K562 (cell line): ENCODE results near the gene TMC6. TPM values are rescaled to one million over a fixed set of nuclear protein-coding genes. Genes with fewer than 3 reads are reported as not detected.
A peak's percentile ranks its signal among the peaks of the same experiment; 100 is the strongest.

Experiments
- ATAC-seq: fragments of 200-7000 bp; cut with Tn5 transposase; 3 replicates; pipeline ENCODE4 v1.9.1; 2020; ENCODE audit warnings: moderate library complexity
- BruUV-seq: library from RNA; stranded (reverse); fragments of 400-500 nt; replicated peaks from 2 replicates; lab custom pipeline; 2021; lab: Mats Ljungman, UMichigan
- CTCF ChIA-PET: fragments of 300-600 bp; formaldehyde crosslinking; extraction: SDS; loops from one replicate; lab custom pipeline; 2021; ENCODE audit warnings: low intra/inter-chr PET ratio; lab: Yijun Ruan, JAX
- POLR2A ChIA-PET: fragments of 300-600, 350-650 bp; sonication (Branson Sonifier 250); formaldehyde crosslinking; extraction: SDS; loops from one replicate; lab custom pipeline; 2021; ENCODE audit warnings: antibody characterized with exemption, inconsistent platforms; lab: Yijun Ruan, JAX
- DNase-seq, 4 experiments: peaks; one replicate each; pipeline versions ENCODE4 v3.0.0 to v3.0.0-alpha.2; 2011 to 2018; ENCODE audit warnings: low spot score in 3 of 4, mixed read lengths in 3 of 4; ENCODE audit errors: extremely low read depth in 1 of 4
- FAIRE-seq: peaks from 2 replicates; lab custom pipeline; 2011; peaks lifted over from hg19 to GRCh38; lab: Jason Lieb, UNC
- H2AFZ ChIP-seq: 2 replicates; pipeline ENCODE4 v1.6.0; 2011; ENCODE audit warnings: low read depth, low read length, control low read depth, inconsistent platforms
- H3K27ac ChIP-seq: fragments of 200-600 bp; 3 replicates; pipeline ENCODE4 v1.8.0; 2011; ENCODE audit warnings: low read depth, mild to moderate bottlenecking, control low read depth, inconsistent platforms, low read length, moderate library complexity, mixed read lengths; ENCODE audit errors: extremely low read depth
- H3K27me3 ChIP-seq, 2 experiments: fragments of 300-600 bp in 1 of 2; 2 replicates in 1 of 2; 3 replicates in 1 of 2; pipeline versions ENCODE4 v1.6.0 to v1.8.0; 2011; ENCODE audit warnings: inconsistent platforms in 2 of 2, low read length in 2 of 2, mild to moderate bottlenecking in 1 of 2, mixed read lengths in 1 of 2, moderate library complexity in 1 of 2; ENCODE audit not compliant: control insufficient read depth in 2 of 2, insufficient read depth in 2 of 2
- H3K36me3 ChIP-seq: fragments of 300-600 bp; 3 replicates; pipeline ENCODE4 v1.8.0; 2011; ENCODE audit warnings: mild to moderate bottlenecking, low read length, inconsistent platforms; ENCODE audit not compliant: control insufficient read depth, insufficient read depth
- H3K4me1 ChIP-seq, 2 experiments: fragments of 200-600 bp in 1 of 2; replicated peaks in 1 of 2; 2 replicates in 1 of 2; 3 replicates in 1 of 2; pipeline versions ENCODE4 v1.5.1 to v1.8.0; 2011; ENCODE audit warnings: inconsistent platforms in 2 of 2, low read length in 2 of 2, mild to moderate bottlenecking in 1 of 2, mixed read lengths in 1 of 2, moderate library complexity in 1 of 2; ENCODE audit not compliant: control insufficient read depth in 2 of 2, insufficient read depth in 2 of 2
- H3K4me2 ChIP-seq: 2 replicates; pipeline ENCODE4 v1.6.1; 2011; ENCODE audit warnings: low read length, control low read depth, inconsistent platforms, mixed read lengths; ENCODE audit not compliant: insufficient read depth
- H3K4me3 ChIP-seq: fragments of 200-600 bp; sonication (generic), shearing (Covaris generic); 2 replicates; pipeline ENCODE4 v1.5.1; 2016; ENCODE audit warnings: control low read depth, inconsistent platforms
- H3K79me2 ChIP-seq: fragments of 200-600 bp; 3 replicates; pipeline ENCODE4 v1.8.0; 2011; ENCODE audit warnings: low read length, inconsistent platforms; ENCODE audit not compliant: control insufficient read depth, insufficient read depth
- H3K9ac ChIP-seq, 2 experiments: 2 replicates each; pipeline versions ENCODE4 v1.6.0 to v1.6.1; 2011; ENCODE audit warnings: low read depth in 2 of 2, low read length in 2 of 2, control low read depth in 1 of 2, inconsistent platforms in 1 of 2, mild to moderate bottlenecking in 1 of 2, mixed read lengths in 1 of 2; ENCODE audit not compliant: insufficient read depth in 1 of 2
- H3K9me1 ChIP-seq: one replicate; pipeline ENCODE4 v1.6.0; 2011; ENCODE audit warnings: inconsistent platforms, mild to moderate bottlenecking, low read length, moderate library complexity; ENCODE audit not compliant: control insufficient read depth, insufficient read depth
- H3K9me3 ChIP-seq: replicated peaks from 2 replicates; pipeline ENCODE4 v1.5.1; 2011; ENCODE audit warnings: low read depth, low read length, inconsistent platforms; ENCODE audit not compliant: control insufficient read depth, insufficient read depth
- H4K20me1 ChIP-seq: replicated peaks from 2 replicates; pipeline ENCODE4 v1.6.1; 2011; ENCODE audit warnings: low read length, inconsistent platforms, mixed read lengths; ENCODE audit not compliant: control insufficient read depth, insufficient read depth
- CBX5 ChIP-seq: IDR thresholded peaks from 2 replicates; pipeline ENCODE4 v1.6.1; 2014; ENCODE audit warnings: low read depth, borderline replicate concordance
- CC2D1A ChIP-seq: fragments of 450-650 bp; IDR thresholded peaks from 2 replicates; pipeline ENCODE4 v1.6.1; 2017; ENCODE audit warnings: mild to moderate bottlenecking
- CHD2 ChIP-seq: IDR thresholded peaks from 2 replicates; pipeline ENCODE4 v1.6.1; 2011; ENCODE audit warnings: low read depth, low read length
- E2F3 ChIP-seq: fragments of 250-450 bp; sonication (Bioruptor Pico); IDR thresholded peaks from 2 replicates; pipeline ENCODE4 v1.4.0; 2020; ENCODE audit warnings: mild to moderate bottlenecking
- ETV5 ChIP-seq: sonication (generic); formaldehyde crosslinking; IDR thresholded peaks from 2 replicates; pipeline ENCODE4 v1.4.0; 2020; ENCODE audit warnings: low read depth, mild to moderate bottlenecking, missing genetic modification reagents
- FIP1L1 ChIP-seq: fragments of 200-400 bp; formaldehyde crosslinking; IDR thresholded peaks from 2 replicates; pipeline ENCODE4 v1.6.1; 2018; ENCODE audit warnings: mild to moderate bottlenecking, low read depth, low read length; ENCODE audit not compliant: poor library complexity, severe bottlenecking
- FOXK2 ChIP-seq, 2 experiments: fragments of 450-650 bp; IDR thresholded peaks in 1 of 2; conservative IDR thresholded peaks in 1 of 2; 2 replicates each; pipeline ENCODE4 v1.6.1; 2016; ENCODE audit warnings: low read depth in 2 of 2, mild to moderate bottlenecking in 1 of 2
- GATAD2A ChIP-seq: fragments of 450-650 bp; IDR thresholded peaks from 2 replicates; pipeline ENCODE4 v1.6.1; 2017
- GATAD2B ChIP-seq: fragments of 450-650 bp; IDR thresholded peaks from 2 replicates; pipeline ENCODE4 v1.6.1; 2017; ENCODE audit warnings: mild to moderate bottlenecking, borderline replicate concordance
- HNRNPK ChIP-seq: fragments of 200-400 bp; formaldehyde crosslinking; IDR thresholded peaks from one replicate; pipeline ENCODE4 v1.6.1; 2018; ENCODE audit warnings: mild to moderate bottlenecking, low read depth, low read length; ENCODE audit not compliant: poor library complexity, severe bottlenecking
- IRF1 ChIP-seq: sonication (generic); formaldehyde crosslinking; IDR thresholded peaks from 2 replicates; pipeline ENCODE4 v1.8.0; 2022; ENCODE audit warnings: missing genetic modification reagents, mild to moderate bottlenecking, borderline replicate concordance
- NFIX ChIP-seq: fragments of 250-450 bp; sonication (Bioruptor Pico); IDR thresholded peaks from 2 replicates; pipeline ENCODE4 v1.4.0; 2020; ENCODE audit warnings: low read depth, mild to moderate bottlenecking, moderate library complexity
- NR1H2 ChIP-seq: sonication (generic); formaldehyde crosslinking; IDR thresholded peaks from 2 replicates; pipeline ENCODE4 v1.4.0; 2020; ENCODE audit warnings: mild to moderate bottlenecking, missing genetic modification reagents
- PYGO2 ChIP-seq: fragments of 450-650 bp; IDR thresholded peaks from 2 replicates; pipeline ENCODE4 v1.6.1; 2016; ENCODE audit warnings: mild to moderate bottlenecking, missing genetic modification characterization, moderate library complexity, missing compliant biosample characterization
- TAL1 ChIP-seq: fragments of 450-650 bp; IDR thresholded peaks from 2 replicates; pipeline ENCODE4 v1.6.1; 2016; ENCODE audit warnings: mild to moderate bottlenecking
- WHSC1 ChIP-seq: IDR thresholded peaks from one replicate; pipeline ENCODE4 v1.6.1; 2012; ENCODE audit warnings: low read length, control low read depth, inconsistent platforms
- ZHX1 ChIP-seq: fragments of 150-350 bp; conservative IDR thresholded peaks from 2 replicates; pipeline ENCODE4 v1.6.1; 2014; ENCODE audit warnings: low read length
- ZNF280B ChIP-seq: fragments of 250-450 bp; sonication (Bioruptor Pico); IDR thresholded peaks from 2 replicates; pipeline ENCODE4 v1.5.1; 2021; ENCODE audit warnings: mild to moderate bottlenecking
- ZNF583 ChIP-seq: fragments of 250-450 bp; sonication (Bioruptor Pico); IDR thresholded peaks from 2 replicates; pipeline ENCODE4 v1.4.0; 2020
- ZNF717 ChIP-seq: fragments of 250-450 bp; sonication (Bioruptor Pico); IDR thresholded peaks from 2 replicates; pipeline ENCODE4 v1.5.0; 2021
- WGBS: fragments of 100-300 bp; shearing (Covaris generic); methylation state at CpG from one replicate; pipeline ENCODE4 v1.1.6; 2016; ENCODE audit warnings: low coverage, mixed read lengths; ENCODE audit not compliant: insufficient coverage; ENCODE audit errors: missing lambda C conversion rate; 5-methylcytosine and 5-hydroxymethylcytosine counted together
- in situ Hi-C: fragments of 300-500 bp; cut with MboI; formaldehyde crosslinking; loops from 4 replicates; pipeline ENCODE4 v1.15.0; 2018; ENCODE audit warnings: inconsistent platforms, mixed read lengths
- intact Hi-C: fragments of 100-400 bp; cut with micrococcal nuclease; formaldehyde crosslinking; loops from 2 replicates; pipeline ENCODE4 v1.14.2; 2022
- polyA plus RNA-seq, 8 experiments: library from polyadenylated mRNA; depleted of rRNA in 4 of 8; stranded (reverse) in 5 of 8; unstranded in 3 of 8; fragments of >200 nt; fragmentation: Nextera tagmentation in 2 of 8; fragmentation: Illumina TruSeq in 1 of 8; extraction: Ambion mirVana in 2 of 8; extraction: Trizol in 1 of 8; gene quantifications; 2 replicates each; pipeline versions ENCODE4 v1.2.1 to v1.2.3, GENCODE V29; 2011 to 2014; ENCODE audit warnings: inconsistent platforms in 1 of 8, missing spikeins in 1 of 8
- total RNA-seq, 7 experiments: library from RNA; depleted of rRNA in 6 of 7; stranded (reverse); fragments of >200 nt in 6 of 7; fragmentation: Illumina TruSeq in 2 of 7; extraction: Trizol in 2 of 7; gene quantifications; 2 replicates each; pipeline versions ENCODE4 v1.2.1 to v1.2.3, GENCODE V29; 2011 to 2021; ENCODE audit warnings: low replicate concordance in 1 of 7

TMC6 gene
- total and polyA plus RNA-seq, 9 of the 15 experiments (the other 6 are each of a cell fraction or from before 2014, with no cell fraction given): 4.1 to 351 (median 66.9) TPM

- Histone ChIP-seq H3K36me3 (peaks cover 41% of the 10 kb centered on the region; the same call in 2 of the 3 replicates), H2AFZ (no peak overlapping the region), H3K9ac (no peak overlapping the region), H3K27me3 (no peaks in the 10 kb centered on the region), H3K9me3 (no peaks in the 10 kb centered on the region), H3K4me2 (no peak overlapping the region), H3K79me2 (no peaks in the 10 kb centered on the region), H3K9me1 (no peaks in the 10 kb centered on the region), H3K4me1 (peaks cover 0 to 3% of the 10 kb centered on the region in 2 experiments; a peak in 1 of 5 replicates), H4K20me1 (no peaks in the 10 kb centered on the region), H3K4me3 (no peak overlapping the region), H3K27ac (no peak overlapping the region)
- ChIA-PET CTCF (no interaction called here), POLR2A (no interaction called here)
- FAIRE-seq: peak; percentile 46
- intact Hi-C loops: no loop called here
- WGBS: 68% methylated on average over 3 of the region's 3 CpGs
- DNase-seq: no peak
- no peak for TF ChIP-seq E2F3
- no peak for TF ChIP-seq CBX5
- no peak for TF ChIP-seq ZNF717 (CRISPR knock-in tag)
- TF ChIP-seq ZHX1: no peak
- no peak for TF ChIP-seq NFIX
- TF ChIP-seq FOXK2 (conservative IDR thresholded peaks at IDR 0.05 in 1 of 2, IDR thresholded peaks at IDR 0.05 in 1 of 2; ENCODE audit: low read depth in 2 of 2): no peak
- no peak for TF ChIP-seq FIP1L1
- TF ChIP-seq NR1H2 (CRISPR knock-in tag): no peak
- TF ChIP-seq CC2D1A: no peak
- TF ChIP-seq ZNF583 (CRISPR knock-in tag): no peak
- TF ChIP-seq ZNF280B (CRISPR knock-in tag): no peak
- TF ChIP-seq GATAD2A: no peak
- TF ChIP-seq PYGO2 (tag): no peak
- no peak for TF ChIP-seq TAL1
- TF ChIP-seq IRF1 (CRISPR knock-in tag): no peak
- no peak for TF ChIP-seq WHSC1
- TF ChIP-seq CHD2: no peak
- TF ChIP-seq ETV5 (CRISPR knock-in tag): no peak
- no peak for TF ChIP-seq GATAD2B
- TF ChIP-seq HNRNPK: no peak
- ATAC-seq: no peak
- in situ Hi-C loops: no loop called here
- BruUV-seq: no TSS peak
Observed at GRCh38 chr17:78072961-78073360, 55.6 kb downstream of the TMC6 start.
